Measurements from ENCODE around the gene TTC28. TPM values are rescaled to one million over a fixed set of nuclear protein-coding genes. Genes with fewer than 3 reads are reported as not detected.
A peak's percentile ranks its signal among the peaks of the same experiment; 100 is the strongest.

The TTC28 gene
- total and polyA plus RNA-seq, 7 donors, result 1.2 to 12.1 (median 3.5) TPM

DNA sequence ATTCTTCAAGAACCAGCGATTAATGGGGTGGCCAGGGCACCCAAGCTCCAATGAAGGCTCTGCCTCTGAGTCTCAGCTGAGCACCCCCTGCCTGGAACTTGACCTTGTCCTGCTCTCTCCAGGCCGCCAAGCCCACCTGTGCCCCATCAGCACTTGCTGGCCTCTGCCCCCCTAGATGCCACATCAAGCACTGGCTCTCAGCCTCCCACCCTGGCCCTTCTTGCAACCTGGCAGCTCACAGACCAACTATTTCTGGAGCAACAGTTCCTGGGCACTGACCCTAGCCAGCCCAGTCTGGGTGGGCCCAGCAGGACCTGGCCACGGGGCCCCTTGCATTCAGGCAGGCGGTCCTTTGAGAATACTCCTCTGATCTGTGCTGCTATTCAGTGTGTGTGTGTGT, 661.8 kb downstream of the TTC28 start:
- peaks cover 33% of the 10 kb centered on the region for H3K4me1 ChIP-seq
- no peak overlapping the region for H3K4me3 ChIP-seq
- no peak overlapping the region for H3K27ac ChIP-seq
- TF ChIP-seq, protein P1, sequence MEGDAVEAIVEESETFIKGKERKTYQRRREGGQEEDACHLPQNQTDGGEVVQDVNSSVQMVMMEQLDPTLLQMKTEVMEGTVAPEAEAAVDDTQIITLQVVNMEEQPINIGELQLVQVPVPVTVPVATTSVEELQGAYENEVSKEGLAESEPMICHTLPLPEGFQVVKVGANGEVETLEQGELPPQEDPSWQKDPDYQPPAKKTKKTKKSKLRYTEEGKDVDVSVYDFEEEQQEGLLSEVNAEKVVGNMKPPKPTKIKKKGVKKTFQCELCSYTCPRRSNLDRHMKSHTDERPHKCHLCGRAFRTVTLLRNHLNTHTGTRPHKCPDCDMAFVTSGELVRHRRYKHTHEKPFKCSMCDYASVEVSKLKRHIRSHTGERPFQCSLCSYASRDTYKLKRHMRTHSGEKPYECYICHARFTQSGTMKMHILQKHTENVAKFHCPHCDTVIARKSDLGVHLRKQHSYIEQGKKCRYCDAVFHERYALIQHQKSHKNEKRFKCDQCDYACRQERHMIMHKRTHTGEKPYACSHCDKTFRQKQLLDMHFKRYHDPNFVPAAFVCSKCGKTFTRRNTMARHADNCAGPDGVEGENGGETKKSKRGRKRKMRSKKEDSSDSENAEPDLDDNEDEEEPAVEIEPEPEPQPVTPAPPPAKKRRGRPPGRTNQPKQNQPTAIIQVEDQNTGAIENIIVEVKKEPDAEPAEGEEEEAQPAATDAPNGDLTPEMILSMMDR (IDR thresholded peaks at IDR 0.05), result no peak
- H3K27me3 ChIP-seq (ENCODE audit: insufficient read depth in 3 of 3, low read length in 2 of 3), result no peaks in the 10 kb centered on the region
- no peak for ATAC-seq
- peak; percentile 10 to 48 for DNase-seq
- intact Hi-C loops (cut with DNase I), result no loop called here
- no peaks in the 10 kb centered on the region for H3K9me3 ChIP-seq
- peaks cover 0 to 12% of the 10 kb centered on the region in 2 donors for H3K36me3 ChIP-seq (ENCODE audit: insufficient read depth in 1 of 2, low read depth in 1 of 2)
- WGBS, 3 donors, result 57 to 87% (median 76%) methylated on average over 4 of the region's 4 CpGs

GRCh38 chr22:28017558-28017820, 662.2 kb downstream of the TTC28 start:
- TF ChIP-seq, protein P1 (IDR thresholded peaks at IDR 0.05), result no peak
- no peak overlapping the region for H3K4me3 ChIP-seq
- no peaks in the 10 kb centered on the region for H3K9me3 ChIP-seq
- peaks cover 0 to 16% of the 10 kb centered on the region in 2 donors for H3K36me3 ChIP-seq (ENCODE audit: insufficient read depth in 1 of 2, low read depth in 1 of 2)
- WGBS, 3 donors, result 94 to 98% (median 97%) methylated on average over 2 of the region's 2 CpGs
- peak in 1 of 2 donors; percentile 30 for DNase-seq
- ATAC-seq, result no peak
- intact Hi-C loops (cut with DNase I), result no loop called here
- peaks cover 33% of the 10 kb centered on the region for H3K4me1 ChIP-seq
- no peak overlapping the region for H3K27ac ChIP-seq
- H3K27me3 ChIP-seq (ENCODE audit: insufficient read depth in 3 of 3, low read length in 2 of 3), result no peaks in the 10 kb centered on the region

DNA sequence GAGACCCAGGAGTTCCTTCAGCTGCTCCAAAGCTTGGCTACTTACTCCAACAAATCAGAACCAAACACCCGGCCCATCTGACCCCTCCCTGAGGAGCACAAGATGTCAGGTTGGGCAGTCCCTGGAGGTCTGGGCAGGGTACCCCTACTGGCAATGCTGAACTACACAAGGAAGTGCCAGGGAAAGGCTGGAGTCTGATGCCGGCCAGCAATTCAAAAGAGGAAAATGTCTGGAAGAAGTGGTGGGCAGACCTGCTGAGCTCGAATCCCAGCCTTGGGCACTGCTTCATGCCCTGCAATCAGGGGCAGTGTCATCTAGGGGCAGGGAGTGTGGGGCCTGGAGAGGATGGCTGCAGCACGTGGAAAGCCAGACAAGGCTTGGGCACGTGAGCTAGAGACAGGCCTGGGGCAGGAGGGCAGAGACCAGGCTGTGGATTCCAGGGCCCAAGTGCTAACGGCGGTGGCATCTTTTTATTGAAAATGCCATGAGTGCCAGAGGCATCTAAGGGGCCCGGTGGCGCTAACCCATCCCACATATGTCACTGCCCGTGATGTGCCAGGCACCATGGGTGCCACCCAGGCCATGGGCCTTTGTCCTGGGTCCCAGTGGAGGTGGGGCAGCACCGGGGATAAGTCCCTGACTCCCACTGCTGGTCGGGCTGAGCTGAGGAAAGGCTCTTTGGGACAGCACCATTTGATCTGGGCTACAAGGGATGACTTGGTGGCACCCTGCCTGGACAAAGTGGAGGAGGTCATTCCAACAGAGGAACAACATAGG, 662.7 kb downstream of the TTC28 start:
- intact Hi-C loops (cut with DNase I), result no loop called here
- ATAC-seq, result no peak
- TF ChIP-seq, protein P1 (IDR thresholded peaks at IDR 0.05), result no peak
- Histone ChIP-seq H3K27me3 (ENCODE audit: insufficient read depth in 3 of 3, low read length in 2 of 3) (no peaks in the 10 kb centered on the region), H3K9me3 (no peaks in the 10 kb centered on the region), H3K36me3 (ENCODE audit: insufficient read depth in 1 of 2, low read depth in 1 of 2) (peaks cover 0 to 16% of the 10 kb centered on the region in 2 donors), H3K4me3 (no peak overlapping the region), H3K27ac (no peak overlapping the region), H3K4me1 (peaks cover 33% of the 10 kb centered on the region)
- 73 to 90% (median 82%) methylated on average over 12 of the region's 12 CpGs for WGBS, 3 donors
- peak; percentile 8 to 24 for DNase-seq

- Histone ChIP-seq H3K4me1 (peaks cover 29% of the 10 kb centered on the region), H3K4me3 (no peak overlapping the region), H3K9me3 (no peaks in the 10 kb centered on the region), H3K36me3 (ENCODE audit: insufficient read depth in 1 of 2, low read depth in 1 of 2) (peaks cover 0 to 16% of the 10 kb centered on the region in 2 donors), H3K27ac (no peak overlapping the region), H3K27me3 (ENCODE audit: insufficient read depth in 3 of 3, low read length in 2 of 3) (no peaks in the 10 kb centered on the region)
- 65 to 88% (median 67%) methylated on average over 16 of the region's 16 CpGs for WGBS, 3 donors
- TF ChIP-seq, protein P1 (IDR thresholded peaks at IDR 0.05), result no peak
- DNase-seq (peak; percentile 13 to 49), ATAC-seq (no peak)
- intact Hi-C loops (cut with DNase I), result no loop called here
Measured at GRCh38 chr22:28015676-28016601, 663.7 kb downstream of the TTC28 start.

Data from psoas muscle (tissue), 8 donors.